Endothelial cell of umbilical vein (primary cell): ENCODE measurements around the gene PTPRK. TPM values are rescaled to one million over a fixed set of nuclear protein-coding genes. Genes with fewer than 3 reads are reported as not detected.

Experiments used
- BruUV-seq: library from RNA; stranded (reverse); fragments of 400-500 nt; replicated peaks from 2 replicates; lab custom pipeline; 2021; lab: Mats Ljungman, UMichigan
- CTCF ChIA-PET: fragments of 300-600, 350-600 bp; sonication (Branson Sonifier 250); formaldehyde crosslinking; loops from one replicate; lab custom pipeline; 2021; ENCODE audit warnings: antibody characterized with exemption, inconsistent platforms; lab: Charles Lee
- POLR2A ChIA-PET: fragments of 300-600, 350-600 bp; sonication (Branson Sonifier 250); formaldehyde crosslinking; loops from one replicate; lab custom pipeline; 2021; ENCODE audit warnings: antibody characterized with exemption, inconsistent platforms; lab: Charles Lee
- DNase-seq: peaks from one replicate; pipeline ENCODE4 v3.0.0-alpha.2; 2011; ENCODE audit warnings: low read depth, low spot score
- FAIRE-seq: peaks from 2 replicates; lab custom pipeline; 2011; peaks lifted over from hg19 to GRCh38; lab: Jason Lieb, UNC
- H2AFZ ChIP-seq: 2 replicates; pipeline ENCODE4 v1.6.0; 2012; ENCODE audit warnings: low read depth, low read length, control low read depth, inconsistent platforms
- H3K27ac ChIP-seq: 2 replicates; pipeline ENCODE4 v1.5.1; 2011; ENCODE audit warnings: low read depth, mild to moderate bottlenecking, control low read depth, low read length, moderate library complexity; ENCODE audit not compliant: insufficient read depth
- H3K27me3 ChIP-seq, 2 experiments: 2 replicates each; pipeline versions ENCODE4 v1.6.0 to v1.6.1; 2011; ENCODE audit warnings: low read length in 2 of 2, mixed read lengths in 1 of 2; ENCODE audit not compliant: control insufficient read depth in 2 of 2, insufficient read depth in 2 of 2
- H3K36me3 ChIP-seq, 2 experiments: 2 replicates in 1 of 2; 3 replicates in 1 of 2; pipeline ENCODE4 v1.5.1; 2011; ENCODE audit warnings: low read length in 2 of 2, mild to moderate bottlenecking in 1 of 2, moderate library complexity in 1 of 2; ENCODE audit not compliant: control insufficient read depth in 2 of 2, insufficient read depth in 2 of 2; ENCODE audit errors: extremely low read depth in 1 of 2
- H3K4me1 ChIP-seq: 3 replicates; pipeline ENCODE4 v1.5.1; 2011; ENCODE audit warnings: mild to moderate bottlenecking, low read length; ENCODE audit not compliant: control insufficient read depth, insufficient read depth; ENCODE audit errors: extremely low read depth
- H3K4me2 ChIP-seq: 2 replicates; pipeline ENCODE4 v1.6.1; 2011; ENCODE audit warnings: low read length, control low read depth, mixed read lengths; ENCODE audit not compliant: insufficient read depth
- H3K4me3 ChIP-seq, 3 experiments: fragments of 200-600 bp in 1 of 3; sonication (generic), shearing (Covaris generic) in 1 of 3; replicated peaks in 1 of 3; 2 replicates each; pipeline ENCODE4 v1.5.1; 2011 to 2016; ENCODE audit warnings: control low read depth in 3 of 3, low read length in 3 of 3, mild to moderate bottlenecking in 2 of 3, inconsistent platforms in 1 of 3, low read depth in 1 of 3, moderate library complexity in 1 of 3; ENCODE audit not compliant: insufficient read depth in 1 of 3
- H3K79me2 ChIP-seq: 2 replicates; pipeline ENCODE4 v1.6.0; 2012; ENCODE audit warnings: low read length, inconsistent platforms; ENCODE audit not compliant: control insufficient read depth, insufficient read depth
- H3K9ac ChIP-seq: replicated peaks from 2 replicates; pipeline ENCODE3; 2011; ENCODE audit warnings: low read length, control low read depth; ENCODE audit not compliant: insufficient read depth; ENCODE audit errors: extremely low read depth
- H3K9me1 ChIP-seq: replicated peaks from 3 replicates; pipeline ENCODE4 v1.6.0; 2011; ENCODE audit warnings: mild to moderate bottlenecking, low read length; ENCODE audit not compliant: control insufficient read depth, insufficient read depth; ENCODE audit errors: extremely low read depth
- H3K9me3 ChIP-seq: replicated peaks from 2 replicates; pipeline ENCODE4 v1.5.1; 2012; ENCODE audit warnings: low read length, inconsistent platforms; ENCODE audit not compliant: control insufficient read depth, insufficient read depth
- H4K20me1 ChIP-seq: replicated peaks from 2 replicates; pipeline ENCODE3; 2011; ENCODE audit warnings: mild to moderate bottlenecking, low read length; ENCODE audit not compliant: control insufficient read depth, insufficient read depth; ENCODE audit errors: extremely low read depth
- CTCF ChIP-seq, 2 donors: IDR thresholded peaks; 1 replicate in 1 of 2; 2 replicates in 1 of 2; pipeline ENCODE4 v1.5.1; 2011; ENCODE audit warnings: low read length in 2 of 2, mild to moderate bottlenecking in 2 of 2, moderate library complexity in 2 of 2, control low read depth in 1 of 2, inconsistent platforms in 1 of 2, low read depth in 1 of 2; ENCODE audit not compliant: insufficient read depth in 1 of 2; ENCODE audit errors: extremely low read depth in 1 of 2
- EZH2 ChIP-seq: IDR thresholded peaks from 2 replicates; pipeline ENCODE4 v1.6.1; 2012; ENCODE audit warnings: borderline replicate concordance, low read depth, mild to moderate bottlenecking, moderate library complexity, low read length, inconsistent platforms; ENCODE audit not compliant: severe bottlenecking
- FOS ChIP-seq: IDR thresholded peaks from 2 replicates; pipeline ENCODE4 v1.6.1; 2011; ENCODE audit warnings: mild to moderate bottlenecking, low read length, moderate library complexity, borderline replicate concordance; ENCODE audit not compliant: insufficient read depth
- GATA2 ChIP-seq: IDR thresholded peaks from 2 replicates; pipeline ENCODE4 v1.7.0; 2011; ENCODE audit warnings: low read depth, mild to moderate bottlenecking, moderate library complexity, mixed read lengths, low read length; ENCODE audit not compliant: insufficient read length, insufficient read depth
- JUN ChIP-seq: IDR thresholded peaks from 2 replicates; pipeline ENCODE4 v1.6.1; 2011; ENCODE audit warnings: borderline replicate concordance, low read depth; ENCODE audit not compliant: insufficient read length, insufficient read depth
- MYC ChIP-seq: IDR thresholded peaks from one replicate; pipeline ENCODE4 v1.6.1; 2011; ENCODE audit warnings: mild to moderate bottlenecking, low read depth, low read length
- POLR2A ChIP-seq: IDR thresholded peaks from 2 replicates; pipeline ENCODE4 v1.6.1; 2012; ENCODE audit warnings: low read depth, mild to moderate bottlenecking, control low read depth, low read length
- POLR2AphosphoS5 ChIP-seq: IDR thresholded peaks from 2 replicates; pipeline ENCODE4 v1.6.1; 2012; ENCODE audit warnings: low read depth, mild to moderate bottlenecking, control low read depth, low read length, moderate library complexity; ENCODE audit not compliant: insufficient read depth
- dilution Hi-C: fragments of 300-500 bp; cut with MboI; formaldehyde crosslinking; loops from one replicate; pipeline ENCODE4 v1.15.0; 2019; ENCODE audit warnings: low sequenced_read_pairs; ENCODE audit not compliant: extremely low pct_ligation_motif_present
- intact Hi-C: fragments of 100-400 bp; cut with micrococcal nuclease; formaldehyde crosslinking; loops from one replicate; pipeline ENCODE4 v1.10.0; 2022
- polyA plus RNA-seq, 4 experiments: library from polyadenylated mRNA; depleted of rRNA in 3 of 4; stranded (reverse) in 3 of 4; unstranded in 1 of 4; fragments of >200 nt; gene quantifications; 2 replicates each; pipeline versions ENCODE4 v1.2.1 to v1.2.3, GENCODE V29; 2011 to 2012; ENCODE audit warnings: missing spikeins in 1 of 4
- total RNA-seq: library from RNA; stranded (reverse); gene quantifications from 2 replicates; pipeline ENCODE4 v1.2.3, GENCODE V29; 2021
- TF ChIP-seq, protein P1 (sequence below): IDR thresholded peaks from 2 replicates; pipeline ENCODE4 v1.6.1; 2011; ENCODE audit not compliant: insufficient read depth, insufficient read length

The PTPRK gene
- total and polyA plus RNA-seq, 2 donors (not counting 3 experiments of a cell fraction or from before 2014, with no cell fraction given), result 15.2 to 74.0 TPM

DNA sequence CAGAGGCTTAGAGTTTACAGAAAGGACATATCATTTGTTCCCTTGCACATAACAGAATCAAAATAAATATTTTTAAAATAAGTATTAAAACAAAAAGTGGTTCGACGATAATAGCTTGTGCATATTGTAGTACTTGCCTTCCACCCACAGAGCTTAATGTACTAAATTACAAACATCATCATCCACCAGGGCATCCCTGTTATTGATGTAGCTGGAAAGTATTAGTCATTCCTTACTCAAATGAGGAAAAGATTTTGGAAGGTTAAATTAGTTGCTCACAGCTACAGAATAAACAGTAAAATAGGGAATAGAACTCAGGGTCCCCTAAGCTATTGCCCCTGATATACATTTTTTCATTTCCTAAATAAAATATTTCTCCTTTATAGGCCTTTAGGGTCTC is 150.3 kb downstream of the PTPRK start:
- intact Hi-C loops (no loop called here), dilution Hi-C loops (no loop called here)
- Histone ChIP-seq H3K27ac (no peak overlapping the region), H3K79me2 (peaks cover 32% of the 10 kb centered on the region), H3K36me3 (no peaks in the 10 kb centered on the region), H3K9me3 (no peaks in the 10 kb centered on the region), H3K27me3 (no peaks in the 10 kb centered on the region), H3K4me3 (no peak overlapping the region), H2AFZ (no peak overlapping the region), H3K9me1 (no peaks in the 10 kb centered on the region), H4K20me1 (no peaks in the 10 kb centered on the region), H3K9ac (no peak overlapping the region), H3K4me2 (no peak overlapping the region), H3K4me1 (peaks cover 42% of the 10 kb centered on the region)
- peak; percentile 71 for DNase-seq
- BruUV-seq, result no TSS peak
- no peak for FAIRE-seq
- ChIA-PET CTCF (interaction anchor here (0.7 to 2.2 kb wide), 13 partner anchors 9 to 515 kb away, joined by 3 to 15 read pairs (median 4); partner anchors contain the start of gene PTPRK), POLR2A (no interaction called here)
- no peak for TF ChIP-seq MYC
- TF ChIP-seq POLR2A, result no peak
- peak; percentile 48 for TF ChIP-seq JUN
- no peak for TF ChIP-seq EZH2
- no peak for TF ChIP-seq GATA2
- TF ChIP-seq, protein P1, sequence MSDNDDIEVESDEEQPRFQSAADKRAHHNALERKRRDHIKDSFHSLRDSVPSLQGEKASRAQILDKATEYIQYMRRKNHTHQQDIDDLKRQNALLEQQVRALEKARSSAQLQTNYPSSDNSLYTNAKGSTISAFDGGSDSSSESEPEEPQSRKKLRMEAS, result no peak
- TF ChIP-seq POLR2AphosphoS5, result no peak
- no peak for TF ChIP-seq CTCF (IDR thresholded peaks at IDR 0.05; ENCODE audit: extremely low read depth in 1 of 2, insufficient read depth in 1 of 2, low read depth in 1 of 2, low read length in 2 of 2)
- peak; percentile 58 for TF ChIP-seq FOS
